Stimulated activated CD4-positive, alpha-beta T cell treated with anti-CD3 and anti-CD28 coated beads, Interleukin-4, amount 100 ng/mL, for 1 hour (primary cell): ENCODE measurements around the gene ANO6.
"Not testable (repeated sequence)": the region's sequence is repeated elsewhere in the genome, so short reads cannot be mapped to it uniquely, and the experiment has no call there.

Experiments used
- DNase-seq: peaks from one replicate; pipeline ENCODE4 v3.0.0-alpha.2; 2020

ANO6 gene

GRCh38 chr12:45243963-45244362 lies 28.1 kb downstream of the ANO6 start:
- DNase-seq: no peak

DNA sequence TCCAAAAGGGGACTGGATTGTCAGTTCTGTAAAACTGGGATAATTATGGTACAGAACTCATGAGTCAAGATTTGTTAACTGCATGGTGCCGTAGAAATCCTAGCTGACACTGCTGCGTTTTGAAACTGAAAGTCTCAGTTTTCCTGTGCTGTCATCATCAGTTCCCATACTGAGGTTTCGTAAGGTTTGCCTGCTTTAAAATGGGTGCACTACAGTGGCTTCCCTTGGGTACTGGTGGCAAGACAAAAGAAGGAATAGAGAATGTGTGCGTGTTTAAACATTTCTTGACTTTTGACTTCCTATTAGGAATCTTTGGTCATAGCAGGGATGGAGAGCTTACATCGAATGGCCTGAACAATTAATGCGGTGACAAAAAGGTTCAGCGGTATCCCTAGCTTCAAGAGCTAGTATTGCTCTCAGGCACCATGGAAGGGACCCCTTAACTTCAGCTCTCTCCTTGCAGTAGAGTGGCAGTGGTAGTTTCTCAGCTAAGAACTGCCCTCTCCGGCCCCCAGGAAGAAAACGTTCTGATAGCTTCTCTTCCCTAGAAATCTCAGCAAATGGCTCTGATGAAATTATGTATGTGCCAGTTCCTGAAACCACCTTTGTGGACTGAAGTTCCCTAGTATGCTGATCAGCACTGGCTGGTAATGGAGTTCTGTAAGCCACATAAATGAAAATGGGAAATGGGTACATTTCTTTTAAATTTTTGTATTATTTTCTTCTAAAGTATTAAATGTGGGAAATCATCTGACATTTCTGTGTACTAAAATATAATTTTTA lies 28.9 kb downstream of the ANO6 start:
- no peak for DNase-seq

DNA sequence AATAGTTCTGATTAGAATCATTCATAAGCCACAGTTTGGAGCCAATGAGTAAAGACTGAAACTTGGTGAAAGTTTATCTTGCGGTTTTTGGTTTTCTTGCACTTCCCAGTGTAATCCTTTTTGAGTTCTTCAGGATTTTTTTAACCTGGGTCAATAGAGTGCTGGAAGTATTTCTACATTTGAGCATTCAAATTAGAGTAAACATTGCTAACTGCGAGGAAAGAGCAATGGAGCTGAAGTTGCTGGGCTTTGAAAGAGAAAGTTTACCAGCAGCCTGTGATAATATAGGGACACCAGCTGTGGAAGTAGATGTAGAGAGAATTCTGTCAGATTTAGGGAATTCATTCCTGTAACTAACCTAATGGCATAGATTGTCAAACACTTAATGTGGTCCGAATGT lies 30.3 kb downstream of the ANO6 start:
- no peak for DNase-seq

GRCh38 chr12:45247589-45247988 lies 31.7 kb downstream of the ANO6 start:
- no peak for DNase-seq

- no peak for DNase-seq
These were observed 32.2 kb downstream of the ANO6 start for GRCh38 chr12:45248095-45248494.

GRCh38 chr12:45254254-45254653 lies 38.4 kb downstream of the ANO6 start:
- no peak for DNase-seq

DNA sequence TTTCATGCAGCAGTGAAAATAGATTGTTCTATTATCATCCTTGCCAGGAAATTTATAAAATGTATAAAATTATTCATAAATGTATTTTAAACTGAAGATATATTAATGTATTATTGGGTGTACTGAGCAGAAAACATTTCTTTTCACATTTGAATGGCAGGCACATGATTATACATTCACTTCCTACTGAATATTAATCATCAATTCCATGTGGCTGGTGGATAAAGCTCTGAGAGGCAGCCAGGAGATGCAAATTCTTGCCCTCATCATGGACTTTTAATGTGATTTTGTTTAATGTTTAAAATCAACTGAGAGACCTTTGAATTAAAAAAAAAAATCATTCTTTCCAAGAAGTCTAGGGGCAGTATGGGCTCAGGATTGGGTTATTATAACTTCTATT lies 40.8 kb downstream of the ANO6 start:
- no peak for DNase-seq

GRCh38 chr12:45257185-45257930 lies 41.5 kb downstream of the ANO6 start:
- DNase-seq: no peak

DNA sequence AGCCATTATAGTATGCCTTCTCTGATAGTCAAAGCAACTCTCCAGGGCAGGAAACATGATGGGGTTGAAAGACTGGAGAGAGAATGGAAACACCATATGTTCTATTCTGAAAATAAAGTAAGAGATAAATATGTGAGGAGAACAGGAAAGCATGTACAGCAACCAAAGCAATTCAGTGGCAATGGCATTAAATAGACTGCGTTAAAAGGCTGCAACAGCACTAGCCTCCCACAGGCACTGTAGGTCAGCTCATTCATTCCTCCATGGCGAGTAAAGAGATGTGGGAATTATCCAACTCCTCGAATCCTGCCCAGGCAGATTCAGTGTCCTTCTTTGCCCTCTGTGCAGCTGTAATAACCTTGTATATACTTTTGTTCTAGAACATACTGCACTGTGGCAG lies 43.8 kb downstream of the ANO6 start:
- DNase-seq: no peak

GRCh38 chr12:45260104-45260815 lies 44.4 kb downstream of the ANO6 start:
- no peak for DNase-seq

GRCh38 chr12:45260854-45261253 lies 45.0 kb downstream of the ANO6 start:
- DNase-seq: no peak

DNA sequence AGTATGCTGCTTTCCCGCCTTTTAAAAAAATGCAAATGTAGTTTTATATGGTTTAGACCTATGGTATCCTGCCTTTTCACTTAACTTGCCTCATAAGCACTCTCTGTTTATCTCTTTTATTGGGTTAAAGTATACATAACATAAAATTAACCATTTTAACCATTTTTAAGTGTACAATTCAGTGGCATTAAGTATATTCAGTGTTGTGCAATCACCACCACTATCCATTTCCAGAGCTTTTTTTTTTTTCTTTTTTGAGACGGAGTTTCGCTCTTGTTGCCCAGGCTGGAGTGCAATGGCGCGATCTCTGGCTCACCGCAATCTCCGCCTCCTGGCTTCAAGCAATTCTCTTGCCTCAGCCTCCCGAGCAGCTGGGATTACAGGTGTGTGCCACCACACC lies 46.3 kb downstream of the ANO6 start:
- DNase-seq: not testable (repeated sequence)

- DNase-seq: no peak
These were observed 47.7 kb downstream of the ANO6 start for GRCh38 chr12:45263587-45263986.

- DNase-seq: no peak
These were observed 52.9 kb downstream of the ANO6 start for GRCh38 chr12:45268672-45269411.

DNA sequence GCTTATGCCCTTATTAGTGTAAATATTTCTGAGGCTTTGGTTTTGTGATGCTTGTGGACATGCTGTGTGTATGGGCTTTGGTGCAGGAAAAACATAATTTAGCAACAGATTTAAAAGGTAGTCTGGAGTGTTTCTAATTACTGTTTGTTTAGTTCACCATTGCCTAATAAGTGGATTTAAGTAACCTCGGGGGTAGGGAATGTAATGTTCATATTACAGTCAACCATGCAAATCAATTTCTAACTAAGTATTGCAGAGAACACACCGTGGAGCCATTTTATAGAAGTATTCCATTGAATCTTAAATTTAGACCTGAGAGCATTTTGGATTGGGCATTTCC lies 53.5 kb downstream of the ANO6 start:
- DNase-seq: no peak

GRCh38 chr12:45270951-45271350 lies 55.1 kb downstream of the ANO6 start:
- no peak for DNase-seq

GRCh38 chr12:45273717-45274271 lies 57.9 kb downstream of the ANO6 start:
- DNase-seq: no peak

DNA sequence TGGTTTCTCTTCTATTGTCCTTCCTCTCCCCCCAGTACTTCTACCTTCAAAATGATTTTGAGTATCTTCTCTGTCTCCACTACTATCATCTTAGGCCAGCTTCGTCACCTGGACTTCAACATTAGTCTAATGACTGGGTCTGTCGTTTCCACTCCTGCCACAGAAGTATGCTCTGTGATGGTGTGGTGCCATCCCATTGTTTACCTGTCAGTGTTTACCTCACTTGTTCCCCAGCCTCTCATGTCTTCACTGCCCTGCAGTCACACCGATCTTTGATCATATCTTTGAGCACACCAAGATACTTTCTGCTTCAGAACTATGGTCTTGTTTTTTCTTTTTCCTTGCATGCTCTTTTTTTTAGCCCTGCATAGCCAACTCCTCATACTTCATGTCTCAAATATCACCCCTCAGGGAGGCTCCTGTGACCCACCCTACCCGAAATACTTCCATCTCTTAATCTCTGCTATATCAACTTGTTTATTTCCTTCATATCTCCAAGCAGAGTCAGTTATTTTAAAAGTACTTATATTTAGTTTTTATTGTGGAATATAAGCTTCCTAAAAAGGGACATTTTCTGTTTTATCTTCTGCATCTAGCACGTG lies 60.4 kb downstream of the ANO6 start:
- DNase-seq: no peak

DNA sequence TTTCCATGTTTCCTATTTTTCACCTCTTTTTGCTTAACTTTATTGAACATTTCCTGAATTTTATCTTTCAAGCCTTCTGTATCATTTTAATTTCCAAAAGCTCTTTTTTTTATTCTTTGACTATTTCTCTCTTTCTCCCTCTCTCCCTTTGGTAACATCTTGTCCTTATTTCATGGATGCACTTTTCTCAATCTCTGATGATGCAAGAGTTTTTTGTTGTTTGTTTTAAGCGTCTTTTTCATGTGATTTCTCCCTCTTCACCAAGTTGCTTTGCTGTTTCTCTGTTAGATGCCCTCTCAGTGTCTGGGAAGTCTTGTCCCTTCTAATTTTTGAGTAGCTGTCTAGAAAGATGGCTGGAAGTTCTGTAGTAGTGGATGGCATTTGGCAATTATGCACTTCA lies 62.6 kb downstream of the ANO6 start:
- no peak for DNase-seq

- no peak for DNase-seq
These were observed 64.3 kb downstream of the ANO6 start for GRCh38 chr12:45279931-45280830.

DNA sequence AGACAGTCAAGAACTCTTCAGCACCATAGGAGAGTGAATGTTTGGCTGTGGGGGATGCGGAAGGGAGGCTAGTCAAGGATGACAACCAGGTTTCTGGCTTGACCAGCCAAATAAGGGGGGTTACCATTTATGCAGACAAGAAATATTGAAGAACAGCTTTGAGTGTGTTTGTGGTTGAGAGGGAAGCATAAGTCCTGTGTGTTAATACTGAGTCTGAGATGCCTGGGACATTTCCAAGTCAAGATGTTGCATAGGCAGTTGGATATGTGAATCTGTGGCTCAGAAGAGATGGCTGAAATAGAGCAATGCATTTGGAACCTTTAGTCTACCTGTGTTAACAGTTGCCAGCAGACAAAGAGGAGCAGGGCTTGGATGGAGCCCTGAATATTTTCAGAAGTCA lies 66.1 kb downstream of the ANO6 start:
- DNase-seq: no peak
